H9 (cell line): Measurements from ENCODE around the gene RPL5. TPM values are rescaled to one million over a fixed set of nuclear protein-coding genes. Genes with fewer than 3 reads are reported as not detected.

ENCODE experiments used
- DNase-seq: peaks from one replicate; pipeline ENCODE4 v3.0.0-alpha.2; 2017
- H2AFZ ChIP-seq: one replicate; pipeline ENCODE4 v1.6.1; 2013; ENCODE audit warnings: mild to moderate bottlenecking, low read length, control low read depth, moderate library complexity
- H2AK5ac ChIP-seq: 2 replicates; pipeline ENCODE4 v1.6.1; 2013; ENCODE audit warnings: low read length, control low read depth, mixed read lengths; ENCODE audit not compliant: insufficient read length
- H2BK120ac ChIP-seq: one replicate; pipeline ENCODE4 v1.6.1; 2013; ENCODE audit warnings: low read depth, mild to moderate bottlenecking, low read length, control low read depth, inconsistent platforms; ENCODE audit not compliant: poor library complexity, severe bottlenecking
- H2BK12ac ChIP-seq: 2 replicates; pipeline ENCODE4 v1.6.1; 2013; ENCODE audit warnings: low read length, control low read depth, mixed read lengths, low read depth; ENCODE audit not compliant: insufficient read length
- H2BK15ac ChIP-seq: 2 replicates; pipeline ENCODE4 v1.6.1; 2013; ENCODE audit warnings: low read depth, low read length, control low read depth
- H2BK20ac ChIP-seq: one replicate; pipeline ENCODE4 v1.6.1; 2013; ENCODE audit warnings: low read depth, mild to moderate bottlenecking, low read length, control low read depth, inconsistent platforms; ENCODE audit not compliant: poor library complexity, severe bottlenecking
- H2BK5ac ChIP-seq: 2 replicates; pipeline ENCODE4 v1.6.1; 2013; ENCODE audit warnings: low read length, control low read depth, mixed read lengths; ENCODE audit not compliant: insufficient read length
- H3K14ac ChIP-seq: 2 replicates; pipeline ENCODE4 v1.6.1; 2013; ENCODE audit warnings: low read length, control low read depth; ENCODE audit not compliant: insufficient read depth
- H3K18ac ChIP-seq: 2 replicates; pipeline ENCODE4 v1.6.1; 2013; ENCODE audit warnings: low read depth, mild to moderate bottlenecking, mixed read lengths, low read length, control low read depth; ENCODE audit not compliant: insufficient read length
- H3K23ac ChIP-seq: 2 replicates; pipeline ENCODE4 v1.6.1; 2013; ENCODE audit warnings: low read length, control low read depth, mixed read lengths, low read depth; ENCODE audit not compliant: insufficient read length
- H3K23me2 ChIP-seq: 2 replicates; pipeline ENCODE4 v1.6.1; 2013; ENCODE audit warnings: low read depth, mild to moderate bottlenecking, mixed read lengths, low read length, control low read depth; ENCODE audit not compliant: insufficient read length, poor library complexity, severe bottlenecking
- H3K27ac ChIP-seq: 2 replicates; pipeline ENCODE4 v1.5.1; 2013; ENCODE audit warnings: low read length, control low read depth, mixed read lengths, low read depth; ENCODE audit not compliant: insufficient read length
- H3K27me3 ChIP-seq: 2 replicates; pipeline ENCODE4 v1.6.1; 2013; ENCODE audit warnings: low read length, control low read depth, inconsistent platforms; ENCODE audit not compliant: insufficient read depth
- H3K4ac ChIP-seq: 2 replicates; pipeline ENCODE4 v1.6.1; 2013; ENCODE audit warnings: low read depth, mild to moderate bottlenecking, control low read depth, inconsistent platforms, low read length, moderate library complexity
- H3K4me1 ChIP-seq: 2 replicates; pipeline ENCODE4 v1.6.1; 2013; ENCODE audit warnings: low read length, control low read depth, inconsistent platforms; ENCODE audit not compliant: insufficient read depth
- H3K4me2 ChIP-seq: 2 replicates; pipeline ENCODE4 v1.6.1; 2013; ENCODE audit warnings: low read length, control low read depth, mixed read lengths; ENCODE audit not compliant: insufficient read length, insufficient read depth
- H3K56ac ChIP-seq: 2 replicates; pipeline ENCODE4 v1.6.1; 2013; ENCODE audit warnings: low read depth, mild to moderate bottlenecking, mixed read lengths, low read length, control low read depth; ENCODE audit not compliant: insufficient read length
- H3K79me1 ChIP-seq: 2 replicates; pipeline ENCODE4 v1.6.1; 2013; ENCODE audit warnings: low read depth, mild to moderate bottlenecking, moderate library complexity, low read length, control low read depth, inconsistent platforms; ENCODE audit not compliant: insufficient read depth, poor library complexity, severe bottlenecking
- H3K79me2 ChIP-seq: 2 replicates; pipeline ENCODE4 v1.6.1; 2013; ENCODE audit warnings: low read length, control low read depth, inconsistent platforms; ENCODE audit not compliant: insufficient read depth
- H3K9ac ChIP-seq: 2 replicates; pipeline ENCODE4 v1.6.1; 2013; ENCODE audit warnings: low read length, control low read depth, mixed read lengths; ENCODE audit not compliant: insufficient read length; ENCODE audit errors: extremely low read depth
- H3K9me3 ChIP-seq: one replicate; pipeline ENCODE4 v1.6.1; 2013; ENCODE audit warnings: low read depth, low read length, inconsistent platforms; ENCODE audit not compliant: control insufficient read depth
- H3T11ph ChIP-seq: one replicate; pipeline ENCODE4 v1.6.1; 2013; ENCODE audit warnings: mild to moderate bottlenecking, low read length, control low read depth, inconsistent platforms
- H4K20me1 ChIP-seq: one replicate; pipeline ENCODE4 v1.6.1; 2013; ENCODE audit not compliant: control insufficient read depth, insufficient read length, insufficient read depth
- H4K5ac ChIP-seq: 2 replicates; pipeline ENCODE4 v1.6.1; 2013; ENCODE audit warnings: low read depth, mild to moderate bottlenecking, mixed read lengths, low read length, control low read depth; ENCODE audit not compliant: insufficient read length
- H4K8ac ChIP-seq: replicated peaks from 2 replicates; pipeline ENCODE4 v1.6.1; 2013; ENCODE audit warnings: low read length, control low read depth, mixed read lengths, low read depth; ENCODE audit not compliant: insufficient read length
- H4K91ac ChIP-seq: 2 replicates; pipeline ENCODE4 v1.6.1; 2013; ENCODE audit warnings: low read depth, mild to moderate bottlenecking, moderate library complexity, mixed read lengths, low read length, control low read depth; ENCODE audit not compliant: insufficient read length
- H3K27ac Mint-ChIP-seq, 3 experiments: 2 replicates in 2 of 3; 3 replicates in 1 of 3; pipeline ENCODE4 v1.8.0; 2020 to 2021; ENCODE audit warnings: mixed read lengths in 3 of 3, mild to moderate bottlenecking in 1 of 3, moderate library complexity in 1 of 3
- H3K27me3 Mint-ChIP-seq: 2 replicates; pipeline ENCODE4 v1.8.0; 2021; ENCODE audit warnings: low read depth, mild to moderate bottlenecking, moderate library complexity, mixed read lengths
- H3K36me3 Mint-ChIP-seq, 3 experiments: 2 replicates in 2 of 3; 3 replicates in 1 of 3; pipeline ENCODE4 v1.8.0; 2020 to 2021; ENCODE audit warnings: low read depth in 3 of 3, mixed read lengths in 3 of 3; ENCODE audit not compliant: insufficient read depth in 1 of 3
- H3K4me1 Mint-ChIP-seq, 2 experiments: 2 replicates each; pipeline ENCODE4 v1.8.0; 2020; ENCODE audit warnings: mixed read lengths in 2 of 2
- H3K4me3 Mint-ChIP-seq, 2 experiments: 2 replicates in 1 of 2; 3 replicates in 1 of 2; pipeline ENCODE4 v1.8.0; 2020 to 2021; ENCODE audit warnings: mild to moderate bottlenecking in 2 of 2, mixed read lengths in 2 of 2, moderate library complexity in 1 of 2
- H3K9me3 Mint-ChIP-seq, 2 experiments: 2 replicates in 1 of 2; 3 replicates in 1 of 2; pipeline ENCODE4 v1.8.0; 2020; ENCODE audit warnings: mild to moderate bottlenecking in 2 of 2, mixed read lengths in 2 of 2, moderate library complexity in 1 of 2
- CTCF ChIP-seq: fragments of 200-600 bp; sonication (generic); conservative IDR thresholded peaks from 3 replicates; pipeline ENCODE4 v1.8.0; 2021; ENCODE audit warnings: antibody characterized with exemption, mild to moderate bottlenecking
- whole genome bisulfite sequencing: extraction: QIAGEN DNeasy Blood & Tissue Kit; methylation state at CpG from one replicate; pipeline ENCODE4 v1.1.7; 2013; ENCODE audit warnings: missing lambda C conversion rate, low lambda C conversion rate, mixed read lengths; ENCODE audit not compliant: insufficient read length; ENCODE audit errors: extremely low coverage; 5-methylcytosine and 5-hydroxymethylcytosine counted together
- total RNA-seq: library from RNA; stranded (reverse); gene quantifications from 2 replicates; pipeline ENCODE4 v1.2.1, GENCODE V29; 2021

The RPL5 gene
- total RNA-seq, 1 experiment from 2014 or later: 1,608 TPM

GRCh38 chr1:92844439-92844838 lies 12.6 kb downstream of the RPL5 start:
- Histone ChIP-seq H4K20me1 (no peaks in the 10 kb centered on the region), H2BK12ac (no peak overlapping the region), H3K4me1 (no peaks in the 10 kb centered on the region), H3K23ac (no peak overlapping the region), H3K79me1 (no peaks in the 10 kb centered on the region), H3K18ac (no peak overlapping the region), H3K56ac (no peak overlapping the region), H4K8ac (no peak overlapping the region), H2AK5ac (no peak overlapping the region), H2BK15ac (no peak overlapping the region), H3K9ac (no peak overlapping the region), H3K14ac (no peak overlapping the region), H3K79me2 (no peaks in the 10 kb centered on the region; the same call in 1 of the 2 replicates), H3T11ph (no peak overlapping the region), H3K27me3 (no peaks in the 10 kb centered on the region), H3K23me2 (no peaks in the 10 kb centered on the region), H2BK120ac (no peak overlapping the region), H3K4me2 (no peak overlapping the region), H3K9me3 (no peaks in the 10 kb centered on the region), H4K5ac (no peak overlapping the region), H2BK5ac (no peak overlapping the region), H2AFZ (no peak overlapping the region), H3K4ac (no peak overlapping the region), H4K91ac (no peak overlapping the region), H3K27ac (no peak overlapping the region), H2BK20ac (no peak overlapping the region)
- no peaks in the 10 kb centered on the region for H3K4me1 Mint-ChIP-seq
- H3K27me3 Mint-ChIP-seq: no peaks in the 10 kb centered on the region
- H3K4me3 Mint-ChIP-seq: no peak overlapping the region
- WGBS: no CpG with 5 or more reads among the region's 3 CpGs
- no peaks in the 10 kb centered on the region for H3K9me3 Mint-ChIP-seq
- peaks cover 33 to 50% (median 45%) of the 10 kb centered on the region in 3 experiments for H3K36me3 Mint-ChIP-seq
- TF ChIP-seq CTCF: no peak
- H3K27ac Mint-ChIP-seq: no peak overlapping the region
- DNase-seq: no peak
